Astrocyte of the spinal cord (primary cell): ENCODE data around the gene FAM135A.
A peak's percentile ranks its signal among the peaks of the same experiment; 100 is the strongest.

ENCODE experiments used
- DNase-seq: peaks from one replicate; pipeline ENCODE4 v3.0.0; 2011; ENCODE audit warnings: low read depth, low spot score
- H3K4me3 ChIP-seq: 2 replicates; pipeline ENCODE4 v1.5.1; 2011; ENCODE audit warnings: low read depth, mild to moderate bottlenecking, low read length, moderate library complexity
- CTCF ChIP-seq: IDR thresholded peaks from 2 replicates; pipeline ENCODE4 v1.5.1; 2012; ENCODE audit warnings: low read depth, mild to moderate bottlenecking, low read length, inconsistent platforms
- in situ Hi-C: cut with HindIII; loops from 2 replicates; pipeline ENCODE4 v1.10.0; 2017; ENCODE audit warnings: low sequenced_read_pairs

The FAM135A gene

DNA sequence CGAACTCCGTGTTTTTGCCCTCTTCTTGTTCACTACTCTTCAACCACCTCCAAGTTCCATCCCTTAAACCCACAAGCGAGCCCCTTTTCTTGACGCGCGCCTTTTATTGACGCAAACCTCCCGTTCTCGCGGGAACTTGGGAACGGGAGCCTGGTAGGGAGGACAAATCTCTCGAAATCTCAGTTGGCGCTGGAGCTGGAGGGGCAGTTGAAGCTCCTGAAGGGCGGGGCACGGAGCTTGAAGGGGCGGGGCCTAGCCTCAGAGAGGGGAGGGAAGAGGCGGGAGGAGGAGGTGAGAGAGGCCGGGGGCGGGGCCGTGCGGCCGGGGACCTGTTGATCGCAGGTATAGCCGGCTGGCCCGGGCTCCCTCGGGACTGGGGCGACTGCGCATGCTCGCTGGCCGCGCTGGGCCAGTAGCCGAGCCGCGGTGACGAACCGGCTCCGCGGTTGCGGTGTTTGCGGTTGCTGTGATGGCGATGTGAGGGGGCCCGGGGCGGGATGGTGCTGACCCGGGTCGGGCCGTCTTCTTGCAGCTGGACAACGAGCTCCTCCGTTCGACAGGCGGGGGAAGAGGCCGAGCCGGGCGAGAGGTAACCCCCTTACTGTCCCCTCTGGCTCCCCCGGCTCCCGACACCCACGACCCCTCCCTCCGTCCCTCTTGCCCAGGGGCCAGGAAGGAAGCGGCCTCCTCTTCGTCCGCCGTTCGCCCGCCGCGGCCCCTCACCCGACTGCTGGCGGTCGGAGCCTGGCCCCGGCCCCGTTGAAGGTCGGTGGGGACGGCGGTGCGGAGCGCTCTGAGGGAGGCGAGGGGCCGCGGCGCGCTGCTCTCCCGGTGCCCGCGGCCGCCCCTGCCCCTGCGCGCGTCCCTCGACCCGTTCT is at the start of gene FAM135A:
TSS of gene FAM135A (plus strand) at position 395 of the 878 bp plus-strand sequence. CDS start 14,835 bp downstream, outside the sequence.
- in situ Hi-C loops: no loop called here
- peak within 1 kb of the TSS; percentile 90 for H3K4me3 ChIP-seq
- no peak for TF ChIP-seq CTCF
- DNase-seq: peak; percentile 98

DNA sequence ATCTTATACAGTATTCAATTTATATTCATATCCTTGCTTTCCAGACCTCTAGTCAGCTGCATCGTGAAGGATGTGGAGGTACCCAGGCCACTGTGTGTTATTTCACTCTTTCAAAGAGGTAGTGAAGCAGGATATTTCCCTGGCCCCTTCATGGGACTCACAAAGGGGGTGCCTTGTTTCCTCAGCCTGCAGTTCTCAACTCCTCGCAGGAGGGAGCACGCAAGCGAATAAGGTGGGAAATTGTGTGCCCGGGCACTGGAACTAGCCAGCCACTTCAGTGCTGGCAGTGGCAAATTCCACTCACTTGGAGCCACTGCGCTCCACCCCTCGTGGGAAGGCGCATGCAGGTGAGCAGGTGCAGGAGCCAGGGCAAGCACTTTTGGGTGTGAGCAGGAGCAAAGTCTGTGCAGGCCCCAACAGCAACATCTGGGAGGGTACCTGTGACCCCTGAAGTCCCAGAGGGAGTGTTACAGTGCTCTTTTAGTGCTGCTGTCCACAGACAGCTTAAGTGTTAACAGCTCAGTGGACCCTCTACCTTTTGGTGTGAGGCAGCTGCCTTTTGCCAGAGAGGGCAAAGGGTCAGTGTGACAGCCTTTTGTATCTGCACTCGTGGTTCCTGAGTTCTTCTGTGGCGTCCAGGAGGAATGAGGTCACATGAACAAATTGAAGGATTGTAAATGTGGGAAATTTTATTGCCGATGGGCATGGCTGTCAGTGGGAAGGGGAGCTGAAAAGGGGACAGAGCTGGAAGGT is 49.4 kb upstream of the FAM135A start:
- in situ Hi-C loops: no loop called here
- no peak for DNase-seq
- no peak overlapping the region for H3K4me3 ChIP-seq
- TF ChIP-seq CTCF: no peak

DNA sequence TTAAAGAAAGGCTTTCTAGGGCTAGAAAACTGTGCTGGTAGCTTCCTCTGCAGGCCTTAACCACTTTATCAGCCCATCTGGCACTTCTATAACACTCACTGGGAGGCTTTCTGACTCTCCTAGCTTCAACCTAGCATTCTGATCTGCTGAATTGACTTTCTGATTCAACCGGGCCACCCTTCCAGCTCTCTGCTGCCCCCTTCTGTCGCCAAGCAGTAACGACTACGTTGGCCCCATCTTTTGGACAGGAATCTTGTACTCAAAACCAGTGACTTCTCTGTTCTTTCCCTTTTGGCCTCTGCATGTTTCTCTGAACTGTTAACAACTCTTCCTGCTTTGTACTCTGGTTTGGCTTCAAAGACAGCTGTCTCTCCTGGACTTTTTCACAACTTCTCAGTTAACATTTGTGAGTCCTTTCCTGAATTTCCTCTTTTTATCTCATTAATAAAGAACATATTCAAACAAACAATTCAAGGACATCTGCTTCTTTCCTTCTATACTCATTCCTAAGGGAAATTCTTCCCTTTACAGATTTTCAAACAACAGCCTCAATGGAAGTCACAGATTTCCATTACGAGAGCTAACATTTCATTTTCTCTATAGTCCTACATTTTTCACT is 43.9 kb upstream of the FAM135A start:
- H3K4me3 ChIP-seq: no peak overlapping the region
- TF ChIP-seq CTCF: peak; percentile 95
- in situ Hi-C loops: no loop called here
- peak; percentile 70 for DNase-seq

DNA sequence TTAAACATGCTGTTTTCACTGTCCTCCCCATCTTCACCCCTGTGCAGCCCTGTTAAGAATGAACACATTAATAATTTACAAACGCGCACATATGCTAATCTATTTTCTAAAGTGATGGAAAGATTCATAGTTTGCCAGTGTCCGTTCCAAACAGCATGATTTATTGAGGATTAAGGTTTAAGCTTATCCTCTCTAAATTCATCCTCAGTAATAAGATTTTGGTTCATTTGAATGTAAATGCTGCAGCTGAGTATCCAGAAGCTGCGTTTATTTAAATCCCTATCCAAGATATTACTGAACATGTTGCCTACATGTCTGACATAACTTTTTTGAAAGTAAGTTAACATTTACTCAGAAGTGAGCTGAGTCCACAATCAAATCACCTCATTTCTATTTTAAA is 42.8 kb upstream of the FAM135A start:
- no peak overlapping the region for H3K4me3 ChIP-seq
- TF ChIP-seq CTCF: no peak
- DNase-seq: no peak
- in situ Hi-C loops: no loop called here

- in situ Hi-C loops: no loop called here
- H3K4me3 ChIP-seq: no peak overlapping the region
- DNase-seq: peak; percentile 74
- peak; percentile 69 for TF ChIP-seq CTCF
Observed at GRCh38 chr6:70371454-70372105, 41.7 kb upstream of the FAM135A start.

GRCh38 chr6:70375166-70375565 is 38.1 kb upstream of the FAM135A start:
- in situ Hi-C loops: no loop called here
- H3K4me3 ChIP-seq: no peak overlapping the region
- TF ChIP-seq CTCF: no peak
- DNase-seq: peak; percentile 36
